ENCODE results near the gene GLB1L3. TPM values are rescaled to one million over a fixed set of nuclear protein-coding genes. Genes with fewer than 3 reads are reported as not detected.

The GLB1L3 gene
- total and polyA plus RNA-seq, 2 of the 4 experiments (the other 2 are of a cell fraction), result not detected

DNA sequence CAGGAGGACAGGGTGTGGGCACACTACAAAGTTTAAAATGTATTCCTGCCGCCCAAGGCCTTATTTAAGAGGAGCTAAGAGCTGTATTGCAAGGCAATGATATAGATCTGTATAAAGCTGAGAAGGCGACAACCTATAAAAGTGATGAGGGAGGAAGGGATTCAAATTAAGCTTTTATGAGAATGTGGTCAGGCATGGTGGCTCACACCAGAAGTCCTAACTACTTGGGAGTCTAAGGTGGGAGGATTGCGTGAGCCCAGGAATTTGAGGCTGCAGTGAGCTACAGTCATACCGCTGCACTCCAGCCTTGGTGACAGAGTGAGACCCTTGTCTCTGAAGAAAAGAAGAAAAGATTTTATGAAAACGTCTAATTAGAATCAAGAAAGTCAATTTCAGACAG, 9.7 kb upstream of the GLB1L3 start:
- Histone ChIP-seq H3K36me3 (ENCODE audit: control insufficient read depth, insufficient read depth, low read length) (peaks cover 20% of the 10 kb centered on the region), H3K9ac (ENCODE audit: low read depth, low read length) (no peak overlapping the region), H2BK15ac (ENCODE audit: low read depth, low read length) (no peak overlapping the region), H2AFZ (replicated peaks; ENCODE audit: low read length, poor library complexity) (no peak overlapping the region), H3K4me2 (ENCODE audit: low read depth, low read length) (no peak overlapping the region; the same call in 1 of the 2 replicates), H2BK5ac (ENCODE audit: low read depth, low read length, poor library complexity, severe bottlenecking) (no peak overlapping the region), H3K14ac (replicated peaks; ENCODE audit: low read depth, low read length) (no peak overlapping the region), H3K79me1 (ENCODE audit: low read depth in 1 of 2, low read length in 2 of 2) (no peaks in the 10 kb centered on the region), H3K9me1 (ENCODE audit: insufficient read depth, low read length) (no peaks in the 10 kb centered on the region), H3K56ac (ENCODE audit: extremely low read depth, insufficient read depth, low read length) (no peak overlapping the region), H2BK20ac (ENCODE audit: low read depth, low read length) (no peak overlapping the region), H2AK9ac (replicated peaks; ENCODE audit: low read depth, low read length, poor library complexity) (no peak overlapping the region), H3K4me3 (ENCODE audit: insufficient read depth, low read depth, low read length) (no peak overlapping the region), H3K18ac (ENCODE audit: low read depth, low read length) (peak overlapping the region; percentile 11; the same call in 1 of the 2 replicates), H3K23ac (ENCODE audit: low read depth, low read length) (no peak overlapping the region), H3K4ac (ENCODE audit: low read depth, low read length) (peak overlapping the region; percentile 48), H2AK5ac (ENCODE audit: low read depth, low read length) (no peak overlapping the region), H4K91ac (ENCODE audit: insufficient read depth, low read depth, low read length) (no peak overlapping the region), H4K8ac (ENCODE audit: low read depth in 2 of 2, low read length in 2 of 2) (peak overlapping the region in 1 of 2 experiments; percentile 48; a peak in 1 of 4 replicates), H3K4me1 (ENCODE audit: control insufficient read depth, insufficient read depth, low read length) (peaks cover 4% of the 10 kb centered on the region), H2BK120ac (ENCODE audit: low read depth, low read length) (no peak overlapping the region), H4K5ac (ENCODE audit: low read depth, low read length) (no peak overlapping the region), H3K27me3 (ENCODE audit: control insufficient read depth, insufficient read depth, low read length) (peaks cover 9% of the 10 kb centered on the region; the same call in 1 of the 2 replicates), H3K9me3 (ENCODE audit: control insufficient read depth, insufficient read depth, low read length) (no peaks in the 10 kb centered on the region), H4K20me1 (ENCODE audit: insufficient read depth, low read length) (no peaks in the 10 kb centered on the region; the same call in 1 of the 2 replicates), H3K27ac (ENCODE audit: insufficient read depth, low read length) (no peak overlapping the region)
- ChIA-PET CTCF (no interaction called here), POLR2A (ENCODE audit: unreplicated experiment) (interaction anchor here (0.6 kb wide), 1 partner anchor 42 kb away, joined by 3 read pairs; the partner anchor contains the start of gene VPS26B)
- WGBS, 2 experiments (ENCODE audit: extremely low coverage in 2 of 2, insufficient read length in 1 of 2), result 75% methylated on average over 4 of the region's 5 CpGs; no CpG with 5 or more reads in 1 of the 2 experiments
- peak; percentile 25 for ATAC-seq (ENCODE audit: low read depth)
- dilution Hi-C loops (cut with HindIII; ENCODE audit: low sequenced_read_pairs, unreplicated experiment) (no loop called here), intact Hi-C loops (cut with micrococcal nuclease) (no loop called here), in situ Hi-C loops (cut with MboI; ENCODE audit: low sequenced_read_pairs) (no loop called here)
- BruUV-seq (replicated peaks), result no TSS peak
- no peak for DNase-seq
- TF ChIP-seq CTCF (conservative IDR thresholded peaks at IDR 0.05; ENCODE audit: low read depth, low read length), result no peak
- TF ChIP-seq MAZ (IDR thresholded peaks at IDR 0.05; ENCODE audit: borderline replicate concordance, low read depth, low read length), result no peak
- no peak for TF ChIP-seq MXI1 (IDR thresholded peaks at IDR 0.05; ENCODE audit: borderline replicate concordance, low read depth, low read length)
- TF ChIP-seq POLR2A (IDR thresholded peaks at IDR 0.05; ENCODE audit: low read depth, low read length), result no peak
- no peak for TF ChIP-seq RFX5 (IDR thresholded peaks at IDR 0.05; ENCODE audit: low read depth, low read length)
- no peak for TF ChIP-seq USF2 (IDR thresholded peaks at IDR 0.05; ENCODE audit: low read depth, low read length)
- TF ChIP-seq MAFK (IDR thresholded peaks at IDR 0.05; ENCODE audit: low read depth, low read length), result no peak
- TF ChIP-seq CEBPB (IDR thresholded peaks at IDR 0.05; ENCODE audit: low read depth, low read length), result no peak
- no peak for TF ChIP-seq RCOR1 (IDR thresholded peaks at IDR 0.05; ENCODE audit: insufficient replicate concordance, low read length)
- TF ChIP-seq CHD1 (IDR thresholded peaks at IDR 0.05; ENCODE audit: low read depth, low read length), result no peak
- no peak for TF ChIP-seq NFE2L2 (IDR thresholded peaks at IDR 0.05; ENCODE audit: low read depth, low read length)
- TF ChIP-seq, protein P1, sequence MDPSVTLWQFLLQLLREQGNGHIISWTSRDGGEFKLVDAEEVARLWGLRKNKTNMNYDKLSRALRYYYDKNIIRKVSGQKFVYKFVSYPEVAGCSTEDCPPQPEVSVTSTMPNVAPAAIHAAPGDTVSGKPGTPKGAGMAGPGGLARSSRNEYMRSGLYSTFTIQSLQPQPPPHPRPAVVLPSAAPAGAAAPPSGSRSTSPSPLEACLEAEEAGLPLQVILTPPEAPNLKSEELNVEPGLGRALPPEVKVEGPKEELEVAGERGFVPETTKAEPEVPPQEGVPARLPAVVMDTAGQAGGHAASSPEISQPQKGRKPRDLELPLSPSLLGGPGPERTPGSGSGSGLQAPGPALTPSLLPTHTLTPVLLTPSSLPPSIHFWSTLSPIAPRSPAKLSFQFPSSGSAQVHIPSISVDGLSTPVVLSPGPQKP (IDR thresholded peaks at IDR 0.05; ENCODE audit: borderline replicate concordance, low read depth, low read length), result no peak

Measured in IMR-90 (cell line).